Heart left ventricle (tissue), 13 donors: ENCODE measurements around the gene MAPK10.
"Not testable (repeated sequence)": the region's sequence is repeated elsewhere in the genome, so short reads cannot be mapped to it uniquely, and the experiment has no call there.

ENCODE experiments used
- POLR2A ChIP-seq, 2 donors: fragments of 450-650 bp; IDR thresholded peaks; one replicate each; pipeline ENCODE4 v1.6.1; 2017; ENCODE audit warnings: antibody characterized with exemption in 2 of 2, mild to moderate bottlenecking in 2 of 2, moderate library complexity in 2 of 2
- TF ChIP-seq, protein P1 (sequence below), 12 donors: fragments of 200-600 bp; sonication (generic) in 4 of 12; IDR thresholded peaks; one replicate each; pipeline versions ENCODE4 v1.5.0 to v1.8.0; 2018 to 2022; ENCODE audit warnings: antibody characterized with exemption in 12 of 12, mild to moderate bottlenecking in 5 of 12
- donor health status: ischemic (EF 13 %, LVEDD 7.1; RV severe dilation, severe dysfunction).
- donor health status: DM: no; HTN: yes; CAD: no.
- donor health status: DM: no; HTN: no; CAD: no.
- donor health status: ischemic (EF 25% LVEDD 6.9; RV normal size, moderate dysfunction).
- donor health status: ischemic (EF 25% LVEDD 5.7; RV mildly dilated, moderate dysfunction).
- donor health status: ischemic (EF 35%, LVEDD 5.7; RV mildly dilated, moderate dysfunction).
- donor health status: nonischemic (EF 11% LVEDD 7.7; RV severe dilation, severe dysfunction).
- donor health status: DM: yes; HTN: yes; CAD: no.
- donor health status: PGD.
- donor health status: ischemic (EF 29% LVEDD 5.4; RV normal size, mild dysfunction).
- donor health status: nonischemic (EF 23%, LVEDD 6.1; RV moderate dilation, normal function).

DNA sequence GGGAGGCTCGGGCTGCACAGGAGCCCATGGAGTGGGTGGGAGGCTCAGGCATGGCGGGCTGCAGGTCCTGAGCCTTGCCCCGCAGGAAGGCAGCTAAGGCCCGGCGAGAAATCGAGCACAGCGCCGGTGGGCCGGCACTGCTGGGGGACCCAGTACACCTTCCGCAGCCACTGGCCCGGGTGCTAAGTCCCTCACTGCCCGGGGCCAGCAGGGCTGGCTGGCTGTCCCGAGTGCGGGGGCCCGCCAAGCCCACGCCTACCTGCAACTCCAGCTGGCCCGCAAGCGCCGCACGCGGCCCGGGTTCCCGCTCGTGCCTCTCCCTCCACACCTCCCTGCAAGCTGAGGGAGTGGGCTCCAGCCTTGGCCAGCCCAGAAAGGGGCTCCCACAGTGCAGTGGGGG is 338.2 kb downstream of the MAPK10 start:
- not testable (repeated sequence) for TF ChIP-seq POLR2A (IDR thresholded peaks at IDR 0.05)
- TF ChIP-seq, protein P1, sequence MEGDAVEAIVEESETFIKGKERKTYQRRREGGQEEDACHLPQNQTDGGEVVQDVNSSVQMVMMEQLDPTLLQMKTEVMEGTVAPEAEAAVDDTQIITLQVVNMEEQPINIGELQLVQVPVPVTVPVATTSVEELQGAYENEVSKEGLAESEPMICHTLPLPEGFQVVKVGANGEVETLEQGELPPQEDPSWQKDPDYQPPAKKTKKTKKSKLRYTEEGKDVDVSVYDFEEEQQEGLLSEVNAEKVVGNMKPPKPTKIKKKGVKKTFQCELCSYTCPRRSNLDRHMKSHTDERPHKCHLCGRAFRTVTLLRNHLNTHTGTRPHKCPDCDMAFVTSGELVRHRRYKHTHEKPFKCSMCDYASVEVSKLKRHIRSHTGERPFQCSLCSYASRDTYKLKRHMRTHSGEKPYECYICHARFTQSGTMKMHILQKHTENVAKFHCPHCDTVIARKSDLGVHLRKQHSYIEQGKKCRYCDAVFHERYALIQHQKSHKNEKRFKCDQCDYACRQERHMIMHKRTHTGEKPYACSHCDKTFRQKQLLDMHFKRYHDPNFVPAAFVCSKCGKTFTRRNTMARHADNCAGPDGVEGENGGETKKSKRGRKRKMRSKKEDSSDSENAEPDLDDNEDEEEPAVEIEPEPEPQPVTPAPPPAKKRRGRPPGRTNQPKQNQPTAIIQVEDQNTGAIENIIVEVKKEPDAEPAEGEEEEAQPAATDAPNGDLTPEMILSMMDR (IDR thresholded peaks at IDR 0.05), result not testable (repeated sequence)
